Glutamatergic neuron (in vitro differentiated cells): ENCODE data around the gene NTSR2. TPM values are rescaled to one million over a fixed set of nuclear protein-coding genes. Genes with fewer than 3 reads are reported as not detected.

ENCODE experiments used
- DNase-seq: peaks from one replicate; pipeline ENCODE4 v3.0.0; 2022
- H3K27ac Mint-ChIP-seq: one replicate; pipeline ENCODE4 v1.8.0; 2020; ENCODE audit warnings: mild to moderate bottlenecking, mixed read lengths, inconsistent platforms; ENCODE audit not compliant: unreplicated experiment
- H3K27me3 Mint-ChIP-seq: one replicate; pipeline ENCODE4 v1.8.0; 2020; ENCODE audit warnings: mild to moderate bottlenecking, moderate library complexity, mixed read lengths, inconsistent platforms; ENCODE audit not compliant: unreplicated experiment
- H3K36me3 Mint-ChIP-seq: one replicate; pipeline ENCODE4 v1.8.0; 2020; ENCODE audit warnings: mild to moderate bottlenecking, mixed read lengths, inconsistent platforms; ENCODE audit not compliant: unreplicated experiment
- H3K4me1 Mint-ChIP-seq: one replicate; pipeline ENCODE4 v1.8.0; 2020; ENCODE audit warnings: mild to moderate bottlenecking, low read depth, mixed read lengths, inconsistent platforms; ENCODE audit not compliant: unreplicated experiment
- H3K4me3 Mint-ChIP-seq: one replicate; pipeline ENCODE4 v1.8.0; 2020; ENCODE audit warnings: mild to moderate bottlenecking, mixed read lengths, inconsistent platforms; ENCODE audit not compliant: unreplicated experiment
- H3K9me3 Mint-ChIP-seq: one replicate; pipeline ENCODE4 v1.8.0; 2020; ENCODE audit warnings: mild to moderate bottlenecking, moderate library complexity, mixed read lengths, inconsistent platforms; ENCODE audit not compliant: unreplicated experiment
- CTCF ChIP-seq: fragments of 200-600 bp; sonication (generic); IDR thresholded peaks from one replicate; pipeline ENCODE4 v1.5.0; 2021; ENCODE audit not compliant: partially characterized antibody, unreplicated experiment
- total RNA-seq: library from RNA; stranded (reverse); fragmentation: NEBNext Ultra II Directional; extraction: Animal tissue kit (Norgen Biotek cat#: 25700); gene quantifications from one replicate; pipeline ENCODE4 v1.2.1, GENCODE V29; 2021; ENCODE audit not compliant: unreplicated experiment

NTSR2 gene
- total RNA-seq, 1 donor from 2014 or later, result not detected

GRCh38 chr2:11676640-11677039 is 6.6 kb upstream of the NTSR2 start:
- H3K9me3 Mint-ChIP-seq, result no peaks in the 10 kb centered on the region

GRCh38 chr2:11675423-11676112 is 5.6 kb upstream of the NTSR2 start:
- H3K27me3 Mint-ChIP-seq, result no peaks in the 10 kb centered on the region
- peaks cover under 1% of the 10 kb centered on the region for H3K36me3 Mint-ChIP-seq
- no peak for DNase-seq
- H3K27ac Mint-ChIP-seq, result no peak overlapping the region
- no peaks in the 10 kb centered on the region for H3K9me3 Mint-ChIP-seq
- H3K4me1 Mint-ChIP-seq, result peaks cover 17% of the 10 kb centered on the region
- H3K4me3 Mint-ChIP-seq, result no peak overlapping the region
- no peak for TF ChIP-seq CTCF

More at GRCh38 chr2:11676640-11677039, 6.6 kb upstream of the NTSR2 start:
- Mint-ChIP-seq H3K36me3 (no peaks in the 10 kb centered on the region), H3K27ac (no peak overlapping the region), H3K27me3 (no peaks in the 10 kb centered on the region), H3K4me1 (peaks cover 17% of the 10 kb centered on the region), H3K4me3 (no peak overlapping the region)
- TF ChIP-seq CTCF, result no peak
- no peak for DNase-seq

GRCh38 chr2:11674983-11675382 is 5.0 kb upstream of the NTSR2 start:
- DNase-seq, result no peak
- Mint-ChIP-seq H3K9me3 (no peaks in the 10 kb centered on the region), H3K36me3 (peaks cover 5% of the 10 kb centered on the region), H3K27ac (no peak overlapping the region), H3K4me1 (peaks cover 14% of the 10 kb centered on the region), H3K27me3 (peaks cover 4% of the 10 kb centered on the region), H3K4me3 (no peak overlapping the region)
- TF ChIP-seq CTCF, result no peak

- H3K27me3 Mint-ChIP-seq, result peaks cover 6% of the 10 kb centered on the region
- no peak for TF ChIP-seq CTCF
These were observed 2.4 kb upstream of the NTSR2 start for GRCh38 chr2:11672407-11672806.

GRCh38 chr2:11667866-11668637 is 1.9 kb downstream of the NTSR2 start:
- no peak for DNase-seq
- Mint-ChIP-seq H3K9me3 (peaks cover 4% of the 10 kb centered on the region), H3K36me3 (peaks cover 14% of the 10 kb centered on the region), H3K27me3 (peaks cover 8% of the 10 kb centered on the region), H3K4me3 (no peak overlapping the region), H3K4me1 (no peaks in the 10 kb centered on the region), H3K27ac (no peak overlapping the region)
- TF ChIP-seq CTCF, result no peak

More at GRCh38 chr2:11672407-11672806, 2.4 kb upstream of the NTSR2 start:
- no peak overlapping the region for H3K4me3 Mint-ChIP-seq
- H3K36me3 Mint-ChIP-seq, result peaks cover 9% of the 10 kb centered on the region
- peaks cover 7% of the 10 kb centered on the region for H3K4me1 Mint-ChIP-seq
- DNase-seq, result no peak
- H3K27ac Mint-ChIP-seq, result no peak overlapping the region
- no peaks in the 10 kb centered on the region for H3K9me3 Mint-ChIP-seq
